Transverse colon (tissue), 3 donors: ENCODE data around the gene NEK10.

Experiments
- CTCF ChIP-seq, 5 experiments: fragments of 200-600 bp in 3 of 5; fragments of 450-650 bp in 2 of 5; sonication (generic) in 3 of 5; IDR thresholded peaks; 1 replicate in 2 of 5; 2 replicates in 3 of 5; pipeline ENCODE4 v1.5.1; 2016 to 2017; ENCODE audit warnings: antibody characterized with exemption in 5 of 5, inconsistent platforms in 3 of 5, mild to moderate bottlenecking in 2 of 5, moderate library complexity in 1 of 5
- POLR2A ChIP-seq: fragments of 450-650 bp; IDR thresholded peaks from one replicate; pipeline ENCODE4 v1.6.1; 2016; ENCODE audit warnings: antibody characterized with exemption, mild to moderate bottlenecking, moderate library complexity

GRCh38 chr3:27326629-27327545 lies 42.3 kb downstream of the NEK10 start:
- TF ChIP-seq CTCF (IDR thresholded peaks at IDR 0.05) (no peak), POLR2A (no peak)
